H9 (cell line): ENCODE measurements around the gene MRPS18A. TPM values are rescaled to one million over a fixed set of nuclear protein-coding genes. Genes with fewer than 3 reads are reported as not detected.

ENCODE experiments used
- DNase-seq: peaks from one replicate; pipeline ENCODE4 v3.0.0-alpha.2; 2017
- H2AFZ ChIP-seq: one replicate; pipeline ENCODE4 v1.6.1; 2013; ENCODE audit warnings: mild to moderate bottlenecking, low read length, control low read depth, moderate library complexity
- H2AK5ac ChIP-seq: 2 replicates; pipeline ENCODE4 v1.6.1; 2013; ENCODE audit warnings: low read length, control low read depth, mixed read lengths; ENCODE audit not compliant: insufficient read length
- H2BK120ac ChIP-seq: one replicate; pipeline ENCODE4 v1.6.1; 2013; ENCODE audit warnings: low read depth, mild to moderate bottlenecking, low read length, control low read depth, inconsistent platforms; ENCODE audit not compliant: poor library complexity, severe bottlenecking
- H2BK12ac ChIP-seq: 2 replicates; pipeline ENCODE4 v1.6.1; 2013; ENCODE audit warnings: low read length, control low read depth, mixed read lengths, low read depth; ENCODE audit not compliant: insufficient read length
- H2BK15ac ChIP-seq: 2 replicates; pipeline ENCODE4 v1.6.1; 2013; ENCODE audit warnings: low read depth, low read length, control low read depth
- H2BK20ac ChIP-seq: one replicate; pipeline ENCODE4 v1.6.1; 2013; ENCODE audit warnings: low read depth, mild to moderate bottlenecking, low read length, control low read depth, inconsistent platforms; ENCODE audit not compliant: poor library complexity, severe bottlenecking
- H2BK5ac ChIP-seq: 2 replicates; pipeline ENCODE4 v1.6.1; 2013; ENCODE audit warnings: low read length, control low read depth, mixed read lengths; ENCODE audit not compliant: insufficient read length
- H3K14ac ChIP-seq: 2 replicates; pipeline ENCODE4 v1.6.1; 2013; ENCODE audit warnings: low read length, control low read depth; ENCODE audit not compliant: insufficient read depth
- H3K18ac ChIP-seq: 2 replicates; pipeline ENCODE4 v1.6.1; 2013; ENCODE audit warnings: low read depth, mild to moderate bottlenecking, mixed read lengths, low read length, control low read depth; ENCODE audit not compliant: insufficient read length
- H3K23ac ChIP-seq: 2 replicates; pipeline ENCODE4 v1.6.1; 2013; ENCODE audit warnings: low read length, control low read depth, mixed read lengths, low read depth; ENCODE audit not compliant: insufficient read length
- H3K23me2 ChIP-seq: 2 replicates; pipeline ENCODE4 v1.6.1; 2013; ENCODE audit warnings: low read depth, mild to moderate bottlenecking, mixed read lengths, low read length, control low read depth; ENCODE audit not compliant: insufficient read length, poor library complexity, severe bottlenecking
- H3K27ac ChIP-seq: 2 replicates; pipeline ENCODE4 v1.5.1; 2013; ENCODE audit warnings: low read length, control low read depth, mixed read lengths, low read depth; ENCODE audit not compliant: insufficient read length
- H3K27me3 ChIP-seq: 2 replicates; pipeline ENCODE4 v1.6.1; 2013; ENCODE audit warnings: low read length, control low read depth, inconsistent platforms; ENCODE audit not compliant: insufficient read depth
- H3K4ac ChIP-seq: 2 replicates; pipeline ENCODE4 v1.6.1; 2013; ENCODE audit warnings: low read depth, mild to moderate bottlenecking, control low read depth, inconsistent platforms, low read length, moderate library complexity
- H3K4me1 ChIP-seq: 2 replicates; pipeline ENCODE4 v1.6.1; 2013; ENCODE audit warnings: low read length, control low read depth, inconsistent platforms; ENCODE audit not compliant: insufficient read depth
- H3K4me2 ChIP-seq: 2 replicates; pipeline ENCODE4 v1.6.1; 2013; ENCODE audit warnings: low read length, control low read depth, mixed read lengths; ENCODE audit not compliant: insufficient read length, insufficient read depth
- H3K56ac ChIP-seq: 2 replicates; pipeline ENCODE4 v1.6.1; 2013; ENCODE audit warnings: low read depth, mild to moderate bottlenecking, mixed read lengths, low read length, control low read depth; ENCODE audit not compliant: insufficient read length
- H3K79me1 ChIP-seq: 2 replicates; pipeline ENCODE4 v1.6.1; 2013; ENCODE audit warnings: low read depth, mild to moderate bottlenecking, moderate library complexity, low read length, control low read depth, inconsistent platforms; ENCODE audit not compliant: insufficient read depth, poor library complexity, severe bottlenecking
- H3K79me2 ChIP-seq: 2 replicates; pipeline ENCODE4 v1.6.1; 2013; ENCODE audit warnings: low read length, control low read depth, inconsistent platforms; ENCODE audit not compliant: insufficient read depth
- H3K9ac ChIP-seq: 2 replicates; pipeline ENCODE4 v1.6.1; 2013; ENCODE audit warnings: low read length, control low read depth, mixed read lengths; ENCODE audit not compliant: insufficient read length; ENCODE audit errors: extremely low read depth
- H3K9me3 ChIP-seq: one replicate; pipeline ENCODE4 v1.6.1; 2013; ENCODE audit warnings: low read depth, low read length, inconsistent platforms; ENCODE audit not compliant: control insufficient read depth
- H3T11ph ChIP-seq: one replicate; pipeline ENCODE4 v1.6.1; 2013; ENCODE audit warnings: mild to moderate bottlenecking, low read length, control low read depth, inconsistent platforms
- H4K20me1 ChIP-seq: one replicate; pipeline ENCODE4 v1.6.1; 2013; ENCODE audit not compliant: control insufficient read depth, insufficient read length, insufficient read depth
- H4K5ac ChIP-seq: 2 replicates; pipeline ENCODE4 v1.6.1; 2013; ENCODE audit warnings: low read depth, mild to moderate bottlenecking, mixed read lengths, low read length, control low read depth; ENCODE audit not compliant: insufficient read length
- H4K8ac ChIP-seq: replicated peaks from 2 replicates; pipeline ENCODE4 v1.6.1; 2013; ENCODE audit warnings: low read length, control low read depth, mixed read lengths, low read depth; ENCODE audit not compliant: insufficient read length
- H4K91ac ChIP-seq: 2 replicates; pipeline ENCODE4 v1.6.1; 2013; ENCODE audit warnings: low read depth, mild to moderate bottlenecking, moderate library complexity, mixed read lengths, low read length, control low read depth; ENCODE audit not compliant: insufficient read length
- H3K27ac Mint-ChIP-seq, 3 experiments: 2 replicates in 2 of 3; 3 replicates in 1 of 3; pipeline ENCODE4 v1.8.0; 2020 to 2021; ENCODE audit warnings: mixed read lengths in 3 of 3, mild to moderate bottlenecking in 1 of 3, moderate library complexity in 1 of 3
- H3K27me3 Mint-ChIP-seq: 2 replicates; pipeline ENCODE4 v1.8.0; 2021; ENCODE audit warnings: low read depth, mild to moderate bottlenecking, moderate library complexity, mixed read lengths
- H3K36me3 Mint-ChIP-seq, 3 experiments: 2 replicates in 2 of 3; 3 replicates in 1 of 3; pipeline ENCODE4 v1.8.0; 2020 to 2021; ENCODE audit warnings: low read depth in 3 of 3, mixed read lengths in 3 of 3; ENCODE audit not compliant: insufficient read depth in 1 of 3
- H3K4me1 Mint-ChIP-seq, 2 experiments: 2 replicates each; pipeline ENCODE4 v1.8.0; 2020; ENCODE audit warnings: mixed read lengths in 2 of 2
- H3K4me3 Mint-ChIP-seq, 2 experiments: 2 replicates in 1 of 2; 3 replicates in 1 of 2; pipeline ENCODE4 v1.8.0; 2020 to 2021; ENCODE audit warnings: mild to moderate bottlenecking in 2 of 2, mixed read lengths in 2 of 2, moderate library complexity in 1 of 2
- H3K9me3 Mint-ChIP-seq, 2 experiments: 2 replicates in 1 of 2; 3 replicates in 1 of 2; pipeline ENCODE4 v1.8.0; 2020; ENCODE audit warnings: mild to moderate bottlenecking in 2 of 2, mixed read lengths in 2 of 2, moderate library complexity in 1 of 2
- CTCF ChIP-seq: fragments of 200-600 bp; sonication (generic); conservative IDR thresholded peaks from 3 replicates; pipeline ENCODE4 v1.8.0; 2021; ENCODE audit warnings: antibody characterized with exemption, mild to moderate bottlenecking
- WGBS: extraction: QIAGEN DNeasy Blood & Tissue Kit; methylation state at CpG from one replicate; pipeline ENCODE4 v1.1.7; 2013; ENCODE audit warnings: missing lambda C conversion rate, low lambda C conversion rate, mixed read lengths; ENCODE audit not compliant: insufficient read length; ENCODE audit errors: extremely low coverage; 5-methylcytosine and 5-hydroxymethylcytosine counted together
- total RNA-seq: library from RNA; stranded (reverse); gene quantifications from 2 replicates; pipeline ENCODE4 v1.2.1, GENCODE V29; 2021

Gene MRPS18A
- total RNA-seq, 1 experiment from 2014 or later: 65.1 TPM

GRCh38 chr6:43708860-43709653 is 21.5 kb upstream of the MRPS18A start:
- H3K9ac ChIP-seq: no peak overlapping the region

More at GRCh38 chr6:43708860-43709653, 21.5 kb upstream of the MRPS18A start:
- Histone ChIP-seq H2BK120ac (no peak overlapping the region), H2AFZ (no peak overlapping the region), H3K18ac (no peak overlapping the region), H2BK20ac (no peak overlapping the region), H3T11ph (no peak overlapping the region), H3K9me3 (no peaks in the 10 kb centered on the region), H3K4me1 (peaks cover 2% of the 10 kb centered on the region; the same call in 1 of the 2 replicates), H3K23ac (no peak overlapping the region), H2AK5ac (no peak overlapping the region), H2BK5ac (no peak overlapping the region), H4K20me1 (no peaks in the 10 kb centered on the region), H3K56ac (no peak overlapping the region), H4K8ac (no peak overlapping the region), H2BK12ac (no peak overlapping the region), H3K14ac (no peak overlapping the region), H3K27ac (no peak overlapping the region), H3K79me1 (no peaks in the 10 kb centered on the region), H3K4me2 (no peak overlapping the region), H3K4ac (no peak overlapping the region), H3K79me2 (no peaks in the 10 kb centered on the region), H3K23me2 (no peaks in the 10 kb centered on the region), H4K5ac (no peak overlapping the region), H4K91ac (no peak overlapping the region), H2BK15ac (no peak overlapping the region), H3K27me3 (no peaks in the 10 kb centered on the region)
- Mint-ChIP-seq H3K36me3 (0 out of 7 replicates have a peak, but pooled peaks cover 0 to 4% (median 0%) of the 10 kb centered on the region in 3 experiments), H3K27ac (peak overlapping the region in 1 of 3 experiments; percentile 11; a peak in 2 of 7 replicates), H3K4me1 (peaks cover 48 to 58% of the 10 kb centered on the region in 2 experiments), H3K27me3 (peaks cover 7% of the 10 kb centered on the region), H3K9me3 (no peaks in the 10 kb centered on the region; a peak in 1 of 5 replicates), H3K4me3 (no peak overlapping the region)
- TF ChIP-seq CTCF: no peak
- DNase-seq: no peak
- no CpG with 5 or more reads among the region's 5 CpGs for WGBS
